Mesothelial cell of epicardium (in vitro differentiated cells): ENCODE data around the gene NLRC5. TPM values are rescaled to one million over a fixed set of nuclear protein-coding genes. Genes with fewer than 3 reads are reported as not detected.

ENCODE experiments used
- DNase-seq, 2 experiments: peaks; one replicate each; pipeline ENCODE4 v3.0.0; 2021; ENCODE audit warnings: low spot score in 2 of 2; ENCODE audit not compliant: unreplicated experiment in 2 of 2
- H3K27ac Mint-ChIP-seq: 2 replicates; pipeline ENCODE4 v1.8.0; 2021; ENCODE audit warnings: mixed read lengths
- H3K27me3 Mint-ChIP-seq: 2 replicates; pipeline ENCODE4 v1.8.0; 2021; ENCODE audit warnings: low read depth, mixed read lengths
- H3K36me3 Mint-ChIP-seq: 2 replicates; pipeline ENCODE4 v1.8.0; 2021; ENCODE audit warnings: mixed read lengths
- H3K4me1 Mint-ChIP-seq: 2 replicates; pipeline ENCODE4 v1.8.0; 2021; ENCODE audit warnings: mixed read lengths
- H3K4me3 Mint-ChIP-seq: 2 replicates; pipeline ENCODE4 v1.8.0; 2021; ENCODE audit warnings: mild to moderate bottlenecking, moderate library complexity, mixed read lengths
- H3K9me3 Mint-ChIP-seq: 2 replicates; pipeline ENCODE4 v1.8.0; 2021; ENCODE audit warnings: mixed read lengths
- CTCF ChIP-seq: fragments of 200-600 bp; sonication (generic); IDR thresholded peaks from one replicate; pipeline ENCODE4 v1.5.0; 2021; ENCODE audit warnings: antibody characterized with exemption; ENCODE audit not compliant: unreplicated experiment
- total RNA-seq: library from RNA; stranded (reverse); gene quantifications from 3 replicates; pipeline ENCODE4 v1.2.1, GENCODE V29; 2021

NLRC5 gene
- total RNA-seq, 1 donor from 2014 or later, result 3.7 TPM

DNA sequence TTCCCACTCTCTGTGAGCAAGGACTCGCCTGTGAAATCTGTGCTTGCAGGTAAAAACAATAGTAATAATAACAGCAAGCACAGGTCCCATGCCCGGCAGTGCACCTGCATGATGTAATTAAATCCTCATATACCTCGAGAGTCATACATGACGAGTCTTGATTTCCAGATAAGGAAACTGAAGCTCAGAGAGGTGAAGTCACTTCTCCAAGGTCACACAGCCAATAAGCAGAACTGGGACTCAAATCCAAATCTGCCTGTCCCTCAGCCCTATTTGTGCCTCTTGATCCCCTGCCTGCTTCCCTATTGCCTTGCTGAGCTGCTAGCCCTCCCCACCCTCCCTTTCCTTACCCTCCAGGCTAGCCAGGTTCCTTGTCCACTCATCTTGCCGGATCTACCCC is 65.0 kb downstream of the NLRC5 start:
- Mint-ChIP-seq H3K27ac (no peak overlapping the region), H3K4me3 (no peak overlapping the region), H3K9me3 (no peaks in the 10 kb centered on the region), H3K27me3 (peaks cover 33% of the 10 kb centered on the region), H3K4me1 (no peaks in the 10 kb centered on the region), H3K36me3 (no peaks in the 10 kb centered on the region)
- DNase-seq, result no peak
- no peak for TF ChIP-seq CTCF

GRCh38 chr16:57054771-57055170 is 65.4 kb downstream of the NLRC5 start:
- peaks cover 33% of the 10 kb centered on the region for H3K27me3 Mint-ChIP-seq
- no peaks in the 10 kb centered on the region for H3K36me3 Mint-ChIP-seq

GRCh38 chr16:57055671-57056070 is 66.3 kb downstream of the NLRC5 start:
- Mint-ChIP-seq H3K4me3 (no peak overlapping the region), H3K36me3 (no peaks in the 10 kb centered on the region), H3K9me3 (no peaks in the 10 kb centered on the region), H3K4me1 (no peaks in the 10 kb centered on the region), H3K27ac (no peak overlapping the region), H3K27me3 (peaks cover 33% of the 10 kb centered on the region)
- no peak for DNase-seq
- no peak for TF ChIP-seq CTCF

More at GRCh38 chr16:57054771-57055170, 65.4 kb downstream of the NLRC5 start:
- TF ChIP-seq CTCF, result no peak
- H3K4me1 Mint-ChIP-seq, result no peaks in the 10 kb centered on the region
- H3K27ac Mint-ChIP-seq, result no peak overlapping the region
- no peaks in the 10 kb centered on the region for H3K9me3 Mint-ChIP-seq
- no peak overlapping the region for H3K4me3 Mint-ChIP-seq
- no peak for DNase-seq

GRCh38 chr16:57058291-57058861 is 69.0 kb downstream of the NLRC5 start:
- Mint-ChIP-seq H3K9me3 (no peaks in the 10 kb centered on the region), H3K4me3 (no peak overlapping the region), H3K4me1 (peaks cover 6% of the 10 kb centered on the region), H3K27me3 (peaks cover 28% of the 10 kb centered on the region), H3K36me3 (no peaks in the 10 kb centered on the region), H3K27ac (no peak overlapping the region)
- no peak for DNase-seq
- TF ChIP-seq CTCF, result no peak

- DNase-seq, result no peak
- peaks cover 6% of the 10 kb centered on the region for H3K4me1 Mint-ChIP-seq
- H3K27ac Mint-ChIP-seq, result no peak overlapping the region
- H3K9me3 Mint-ChIP-seq, result no peaks in the 10 kb centered on the region
- no peaks in the 10 kb centered on the region for H3K36me3 Mint-ChIP-seq
- H3K27me3 Mint-ChIP-seq, result peaks cover 15% of the 10 kb centered on the region
- no peak for TF ChIP-seq CTCF
- H3K4me3 Mint-ChIP-seq, result no peak overlapping the region
Measured at GRCh38 chr16:57060323-57061083, 71.1 kb downstream of the NLRC5 start.
